Endometrium (tissue), 2 donors: ENCODE data around the gene EZR.

ENCODE experiments used
- FAIRE-seq: peaks from 2 replicates; lab custom pipeline; 2012; peaks lifted over from hg19 to GRCh38; lab: Jason Lieb, UNC
- donor health status: control.
- donor health status: control.

The EZR gene

DNA sequence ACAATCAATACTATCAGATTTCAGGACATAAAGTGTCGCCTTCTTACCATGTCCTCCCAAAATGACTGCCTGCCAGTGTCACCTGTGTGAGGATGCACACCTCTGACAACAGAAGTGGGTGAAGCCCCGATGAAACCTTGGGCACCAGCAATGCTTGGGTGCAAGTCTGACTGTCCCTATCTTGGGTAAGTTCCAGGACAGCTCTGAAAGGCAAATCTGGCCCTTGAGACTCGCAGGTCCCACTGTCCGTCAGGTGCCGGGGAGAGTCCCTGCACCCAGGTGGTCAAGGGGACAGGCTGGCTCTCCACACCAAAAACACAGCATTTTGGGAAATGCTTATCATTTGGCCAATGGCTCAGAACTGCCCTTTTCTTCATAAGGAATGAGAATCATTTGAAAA is 43.3 kb downstream of the EZR start:
- no peak for FAIRE-seq

DNA sequence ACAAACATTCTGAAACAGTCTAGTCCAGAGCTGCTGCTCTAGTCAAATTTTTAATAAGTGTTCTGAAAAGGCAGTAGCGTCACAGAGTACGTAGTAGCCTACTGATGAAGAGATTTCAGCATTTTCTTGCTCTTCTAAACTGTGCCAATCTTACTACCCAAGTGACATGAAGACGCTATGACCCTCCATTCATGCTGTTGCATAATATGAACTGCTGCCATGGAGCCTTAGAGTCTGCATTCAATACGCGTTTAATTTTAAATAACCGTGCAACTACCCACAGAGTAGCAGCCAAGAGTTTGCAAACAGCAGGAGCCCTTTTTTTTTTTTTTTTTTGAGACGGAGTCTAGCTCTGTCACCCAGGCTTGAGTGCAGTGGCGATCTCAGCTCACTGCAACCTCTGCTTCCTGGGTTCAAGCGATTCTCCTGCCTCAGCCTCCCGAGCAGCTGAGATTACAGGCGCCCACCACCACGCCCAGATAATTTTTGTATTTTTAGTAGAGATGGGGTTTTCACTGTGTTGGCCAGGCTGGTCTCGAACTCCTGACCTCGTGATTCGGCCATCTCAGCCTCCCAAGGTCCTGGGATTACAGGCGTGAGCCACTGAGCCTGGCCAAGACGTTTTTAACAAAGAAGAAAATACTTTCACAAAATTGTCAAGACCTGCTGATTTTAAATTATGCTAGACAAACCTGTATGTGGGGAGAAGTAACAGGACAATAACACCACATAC is 44.3 kb downstream of the EZR start:
- FAIRE-seq, result no peak

DNA sequence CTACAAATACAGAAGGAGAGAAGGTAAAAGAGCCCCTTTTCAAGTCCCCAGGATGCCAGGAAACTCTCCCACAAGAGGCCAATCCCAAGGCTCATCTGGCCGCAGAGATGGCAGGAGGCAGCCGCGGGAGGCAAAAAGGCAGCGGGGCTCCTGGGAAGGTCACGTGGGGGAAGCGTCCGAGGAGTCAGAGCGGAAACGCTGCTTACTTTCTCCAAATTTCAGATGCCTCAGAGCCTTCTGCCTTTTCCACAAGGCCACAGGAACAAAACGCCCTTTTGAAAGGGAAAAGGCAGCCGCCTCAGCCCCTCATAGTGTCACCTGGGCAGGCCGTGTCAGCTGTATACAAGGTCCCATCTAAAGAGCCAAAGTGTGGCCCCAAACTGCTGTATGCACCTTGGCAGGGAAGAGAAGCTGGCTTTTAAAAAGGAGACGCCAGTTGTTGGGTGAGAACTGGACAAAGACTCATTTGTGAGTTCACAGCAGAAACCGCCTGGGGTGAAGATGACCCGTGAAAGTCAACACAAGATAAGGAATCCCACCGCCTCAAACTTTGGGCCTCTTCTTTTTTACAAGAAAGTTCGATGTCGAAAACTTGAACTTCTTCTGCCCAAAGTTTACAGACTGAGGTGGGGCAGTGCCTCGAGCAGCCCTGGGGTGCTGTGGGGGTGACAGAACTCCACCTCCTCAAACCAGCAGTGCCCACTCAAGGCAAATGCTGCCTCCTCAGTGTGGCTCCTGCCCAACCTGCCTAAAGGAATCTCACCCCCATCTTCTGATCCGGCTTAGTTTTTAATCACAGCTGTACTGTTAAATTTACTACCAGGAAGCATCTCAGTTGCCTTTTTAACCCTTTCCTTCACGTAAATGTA is 45.4 kb downstream of the EZR start:
- FAIRE-seq, result no peak

DNA sequence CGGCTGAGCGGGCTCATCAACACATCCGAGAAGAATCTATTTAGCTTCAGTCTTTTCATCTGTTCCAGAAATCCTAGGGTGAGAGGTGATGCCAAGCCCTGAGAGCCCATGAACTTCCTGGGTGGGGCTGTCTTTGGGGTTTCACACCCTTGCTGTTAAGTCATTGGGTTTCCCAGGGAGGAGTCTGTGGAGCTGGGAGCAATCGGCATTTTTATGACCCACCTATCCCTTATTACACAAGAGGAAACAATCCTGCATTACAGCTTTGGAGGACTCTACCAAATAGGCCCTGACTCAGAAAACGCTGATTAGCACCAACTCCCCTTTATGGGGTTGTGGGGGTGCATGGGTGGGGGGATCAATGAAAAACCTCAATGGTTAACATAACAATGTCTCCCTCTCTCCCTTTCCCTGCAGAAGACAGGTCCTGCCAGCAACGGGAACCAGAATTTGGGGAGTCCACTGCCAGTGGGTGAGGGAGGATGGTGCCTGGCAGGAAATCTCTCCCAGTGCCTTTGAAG is 46.3 kb downstream of the EZR start:
- FAIRE-seq, result no peak

- FAIRE-seq, result no peak
Measured at GRCh38 chr6:158772172-158772571, 47.0 kb downstream of the EZR start.

DNA sequence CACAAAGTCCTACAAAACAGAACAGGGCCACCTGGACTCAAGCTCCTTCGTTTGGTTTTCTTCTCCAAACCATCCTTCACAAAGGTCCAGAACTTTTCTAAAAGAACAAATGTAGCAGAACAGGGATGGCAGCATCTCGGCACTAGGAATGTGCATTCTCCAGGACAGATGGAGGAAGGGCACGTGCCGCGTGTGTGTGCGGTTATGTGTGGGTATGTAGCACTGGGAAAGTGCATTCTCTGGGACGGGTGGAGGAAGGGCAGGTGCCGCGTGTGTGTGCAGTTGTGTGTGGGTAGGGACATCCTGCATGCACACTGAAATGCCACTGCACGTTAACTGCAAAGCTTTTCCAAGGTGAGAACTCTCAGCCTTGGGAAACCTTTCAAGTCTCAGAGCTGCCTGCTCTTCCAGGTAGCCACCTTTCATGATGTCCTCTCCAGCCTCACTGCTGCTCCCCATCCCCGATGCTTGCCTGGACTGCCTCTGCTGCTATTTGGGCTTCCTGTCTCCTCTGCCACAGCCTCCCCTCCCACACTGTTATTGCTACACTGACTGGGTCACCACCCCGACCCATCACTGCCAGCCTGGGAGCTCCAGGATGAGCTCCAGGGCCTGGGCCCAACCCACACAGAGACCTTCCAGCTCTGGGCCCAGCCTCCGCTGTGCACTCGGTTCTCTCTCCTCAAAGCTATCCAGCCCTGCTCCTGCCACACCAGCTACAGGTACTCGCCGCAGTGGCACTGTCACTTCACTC is 47.6 kb downstream of the EZR start:
- FAIRE-seq, result no peak

- no peak for FAIRE-seq
Measured at GRCh38 chr6:158770533-158771330, 48.4 kb downstream of the EZR start.

- FAIRE-seq, result no peak
Measured at GRCh38 chr6:158769771-158770432, 49.3 kb downstream of the EZR start.

GRCh38 chr6:158769234-158769770 is 49.9 kb downstream of the EZR start:
- no peak for FAIRE-seq

GRCh38 chr6:158768436-158768835 is 50.7 kb downstream of the EZR start:
- FAIRE-seq, result no peak

- no peak for FAIRE-seq
Measured at GRCh38 chr6:158767709-158768108, 51.5 kb downstream of the EZR start.

DNA sequence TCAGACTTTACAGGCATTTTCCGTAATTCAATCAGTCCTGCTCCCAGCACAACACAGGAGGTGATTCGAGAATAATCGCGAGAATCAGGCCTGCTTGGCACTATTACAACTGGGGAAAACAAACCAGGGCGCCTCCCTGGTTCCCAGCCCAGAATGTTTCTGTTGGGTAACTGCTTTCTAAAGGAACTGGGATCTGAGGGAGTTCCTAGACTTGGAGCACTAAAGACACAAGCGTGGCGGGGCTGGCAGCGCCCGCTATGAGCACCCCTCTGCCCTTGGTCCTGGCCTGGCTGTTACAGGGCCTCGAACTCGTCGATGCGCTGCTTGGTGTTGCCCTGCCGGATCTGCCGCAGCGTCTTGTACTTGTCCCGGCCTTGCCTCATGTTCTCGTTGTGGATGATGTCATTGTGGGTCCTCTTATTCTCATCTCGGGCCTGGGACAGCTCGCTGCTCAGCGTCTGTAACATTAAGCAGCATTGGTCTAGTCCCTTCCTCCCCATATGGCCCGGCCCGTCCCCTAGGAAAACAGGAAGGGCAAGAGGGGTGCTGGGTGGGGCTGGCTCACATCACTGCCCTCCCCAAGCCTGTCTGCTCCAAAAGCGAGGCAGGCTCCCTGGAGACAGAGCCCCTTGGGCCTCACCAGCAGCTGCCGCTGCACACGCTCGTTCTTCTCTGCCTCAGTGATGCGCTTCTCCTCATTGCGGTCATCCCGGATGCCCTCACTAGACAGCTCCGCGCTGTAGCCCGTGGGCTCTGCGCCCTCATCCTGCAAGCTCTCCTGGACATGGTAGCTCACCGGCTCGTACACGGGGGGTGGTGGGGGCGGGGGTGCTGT is 52.3 kb downstream of the EZR start:
- FAIRE-seq, result no peak

GRCh38 chr6:158765499-158766068 is 53.6 kb downstream of the EZR start:
- FAIRE-seq, result no peak

DNA sequence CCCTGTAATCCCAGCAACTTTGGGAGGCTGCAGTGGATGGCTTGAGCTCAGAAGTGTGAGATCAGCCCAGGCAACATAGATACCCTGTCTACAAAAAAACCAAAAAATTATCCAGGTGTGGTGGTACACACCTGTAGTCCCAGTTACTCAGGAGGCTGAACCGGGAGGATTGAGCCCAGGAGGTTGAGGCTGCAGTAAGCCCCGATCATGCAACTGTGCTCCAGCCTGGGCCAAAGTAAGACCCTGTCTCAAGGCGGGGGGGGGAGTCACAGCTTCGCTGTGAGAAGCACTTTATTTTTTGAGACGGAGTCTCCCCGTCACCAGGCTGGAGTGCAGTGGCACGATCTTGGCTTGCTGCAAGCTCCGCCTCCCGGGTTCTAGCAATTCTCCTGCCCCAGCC is 54.2 kb downstream of the EZR start:
- no peak for FAIRE-seq

DNA sequence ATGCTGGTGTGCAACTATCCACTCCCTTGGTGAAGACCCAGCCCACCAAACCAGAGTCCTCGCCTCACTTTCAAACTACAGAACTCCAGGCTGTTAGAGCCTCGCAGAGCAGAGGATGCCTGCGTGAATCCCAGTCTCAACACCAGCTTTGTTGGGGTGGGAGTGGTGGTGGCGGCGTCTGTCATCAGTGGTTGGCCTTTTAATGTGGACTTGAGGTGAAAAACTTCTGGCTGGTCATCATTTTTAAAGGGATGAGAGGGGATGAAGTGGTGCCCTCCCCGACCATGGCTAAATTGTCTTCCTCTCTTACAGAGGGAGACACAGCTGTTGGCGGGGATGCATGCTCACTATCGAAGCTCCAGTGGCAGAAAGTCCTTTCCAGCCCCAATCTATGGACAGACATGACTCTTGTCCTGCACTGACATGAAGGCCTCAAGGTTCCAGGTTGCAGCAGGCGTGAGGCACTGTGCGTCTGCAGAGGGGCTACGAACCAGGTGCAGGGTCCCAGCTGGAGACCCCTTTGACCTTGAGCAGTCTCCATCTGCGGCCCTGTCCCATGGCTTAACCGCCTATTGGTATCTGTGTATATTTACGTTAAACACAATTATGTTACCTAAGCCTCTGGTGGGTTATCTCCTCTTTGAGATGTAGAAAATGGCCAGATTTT is 54.9 kb downstream of the EZR start:
- FAIRE-seq, result no peak

DNA sequence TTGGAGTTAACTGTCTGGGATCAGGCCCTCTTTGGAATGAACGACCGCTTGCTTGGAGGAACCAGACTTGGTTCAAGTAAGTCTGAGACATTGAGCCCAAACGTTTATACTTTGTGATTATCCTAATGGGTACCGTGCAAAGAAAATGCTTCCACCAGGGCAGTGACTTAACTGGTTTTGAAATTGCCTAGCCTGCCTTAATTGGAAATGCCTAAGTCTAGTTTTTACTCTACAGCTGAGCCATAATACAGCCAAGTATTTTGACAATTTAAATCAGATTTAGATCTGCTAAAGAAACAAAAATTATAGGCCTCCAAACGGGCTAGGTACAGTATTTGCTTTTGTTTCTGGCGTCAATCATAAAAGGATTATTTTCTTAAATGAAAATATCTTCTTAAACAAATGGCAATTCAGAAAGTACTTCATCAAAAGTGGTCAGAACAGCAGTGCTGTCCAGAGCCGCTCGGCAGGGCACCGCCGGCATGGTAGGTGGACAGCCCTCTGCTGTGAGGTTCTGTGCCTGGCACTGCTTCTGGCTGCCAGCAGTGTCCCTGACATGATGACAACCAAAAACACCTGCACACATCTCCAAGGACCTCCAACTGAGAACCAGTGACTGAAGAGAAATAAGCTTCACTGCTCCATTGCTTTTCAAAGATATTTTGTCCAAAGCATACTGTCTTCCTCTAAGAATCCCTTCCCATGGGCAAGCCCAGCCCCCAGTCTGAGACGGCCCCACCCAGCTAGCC is 55.6 kb downstream of the EZR start:
- no peak for FAIRE-seq

DNA sequence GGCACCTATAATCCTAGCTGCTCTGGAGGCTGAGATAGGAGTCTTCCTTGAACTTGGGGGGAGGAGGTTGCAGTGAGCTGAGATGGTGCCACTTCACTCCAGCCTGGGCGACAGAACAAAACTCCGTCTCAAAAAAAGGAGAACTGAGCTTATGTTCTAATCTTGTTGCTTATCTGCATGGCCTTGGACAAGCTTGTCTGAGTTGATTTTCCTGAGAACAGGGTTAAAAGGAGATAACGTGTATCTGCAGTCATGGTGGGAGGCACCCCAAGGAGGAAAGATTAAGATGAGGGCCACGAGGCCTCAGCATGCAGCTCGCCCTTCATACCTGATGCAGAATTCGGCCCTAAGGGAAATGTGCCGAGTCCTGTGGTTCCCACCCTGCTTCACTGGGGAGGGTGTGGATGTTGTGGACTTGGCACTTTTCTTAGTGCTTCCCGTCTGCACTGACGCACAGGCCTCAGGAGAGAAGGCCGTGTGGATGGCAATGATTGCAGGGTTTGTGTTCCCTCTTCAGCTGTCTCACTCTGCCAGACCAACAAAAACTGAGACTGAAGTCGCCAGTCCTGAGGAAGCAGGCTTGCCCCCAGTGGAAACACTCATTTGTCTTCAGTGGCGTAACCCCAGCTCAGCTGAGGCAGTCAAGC is 56.3 kb downstream of the EZR start:
- no peak for FAIRE-seq

DNA sequence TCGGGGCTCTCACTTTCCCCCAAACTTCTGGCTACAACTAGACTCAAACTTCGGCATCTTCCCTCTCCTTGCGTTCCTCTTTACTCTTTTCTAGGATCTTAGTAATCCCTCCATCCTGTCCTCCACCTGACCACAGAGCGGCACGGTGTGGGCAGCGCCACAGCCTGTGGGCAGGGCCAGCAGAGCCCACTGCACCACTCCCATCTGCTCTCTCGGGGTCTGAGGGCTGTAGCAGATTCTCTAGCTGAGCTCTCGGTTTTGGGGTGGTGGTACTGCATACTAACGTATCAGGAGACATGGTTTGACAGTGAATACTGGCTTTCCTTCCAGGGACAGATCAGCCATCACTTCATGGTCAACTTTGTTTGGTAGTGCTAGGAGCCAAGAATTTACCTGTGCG is 57.4 kb downstream of the EZR start:
- FAIRE-seq, result no peak
